Mammary epithelial cell (primary cell): ENCODE results near the gene PDS5A.

ENCODE experiments used
- EZH2 ChIP-seq: IDR thresholded peaks from 2 replicates; pipeline ENCODE4 v1.6.1; 2012; ENCODE audit warnings: low read length, inconsistent platforms, borderline replicate concordance
- TF ChIP-seq, protein P1 (sequence below), 2 donors: IDR thresholded peaks in 1 of 2; conservative IDR thresholded peaks in 1 of 2; 2 replicates each; pipeline ENCODE4 v1.5.1; 2011 to 2012; ENCODE audit warnings: inconsistent platforms in 2 of 2, low read length in 2 of 2, mild to moderate bottlenecking in 2 of 2, control low read depth in 1 of 2, low read depth in 1 of 2; ENCODE audit not compliant: insufficient read depth in 1 of 2; ENCODE audit errors: extremely low read depth in 1 of 2

DNA sequence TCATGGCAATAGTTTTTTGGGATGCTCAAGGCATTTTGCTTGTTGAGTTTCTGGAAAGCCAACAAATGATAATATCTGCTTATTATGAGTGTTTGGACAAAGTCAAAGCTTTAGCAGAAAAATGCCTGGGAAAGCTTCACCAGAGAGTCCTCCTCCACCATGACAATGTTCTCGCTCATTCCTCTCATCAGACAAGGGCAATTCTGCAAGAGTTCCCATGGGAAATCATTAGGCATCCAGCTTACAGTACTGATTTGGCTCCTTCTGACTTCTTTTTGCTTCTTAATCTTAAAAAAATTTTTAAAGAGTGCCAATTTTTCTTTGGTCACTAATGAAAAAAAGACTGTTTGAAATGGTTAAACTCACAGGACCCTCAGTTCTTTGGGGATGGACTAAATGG, 143.4 kb downstream of the PDS5A start:
- TF ChIP-seq, protein P1, sequence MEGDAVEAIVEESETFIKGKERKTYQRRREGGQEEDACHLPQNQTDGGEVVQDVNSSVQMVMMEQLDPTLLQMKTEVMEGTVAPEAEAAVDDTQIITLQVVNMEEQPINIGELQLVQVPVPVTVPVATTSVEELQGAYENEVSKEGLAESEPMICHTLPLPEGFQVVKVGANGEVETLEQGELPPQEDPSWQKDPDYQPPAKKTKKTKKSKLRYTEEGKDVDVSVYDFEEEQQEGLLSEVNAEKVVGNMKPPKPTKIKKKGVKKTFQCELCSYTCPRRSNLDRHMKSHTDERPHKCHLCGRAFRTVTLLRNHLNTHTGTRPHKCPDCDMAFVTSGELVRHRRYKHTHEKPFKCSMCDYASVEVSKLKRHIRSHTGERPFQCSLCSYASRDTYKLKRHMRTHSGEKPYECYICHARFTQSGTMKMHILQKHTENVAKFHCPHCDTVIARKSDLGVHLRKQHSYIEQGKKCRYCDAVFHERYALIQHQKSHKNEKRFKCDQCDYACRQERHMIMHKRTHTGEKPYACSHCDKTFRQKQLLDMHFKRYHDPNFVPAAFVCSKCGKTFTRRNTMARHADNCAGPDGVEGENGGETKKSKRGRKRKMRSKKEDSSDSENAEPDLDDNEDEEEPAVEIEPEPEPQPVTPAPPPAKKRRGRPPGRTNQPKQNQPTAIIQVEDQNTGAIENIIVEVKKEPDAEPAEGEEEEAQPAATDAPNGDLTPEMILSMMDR (conservative IDR thresholded peaks at IDR 0.05 in 1 of 2, IDR thresholded peaks at IDR 0.05 in 1 of 2; ENCODE audit: extremely low read depth in 1 of 2, insufficient read depth in 1 of 2, low read depth in 1 of 2, low read length in 2 of 2) = no peak
- no peak for TF ChIP-seq EZH2
